NCI-H526 (cell line): ENCODE data around the gene IGIP.

ENCODE experiments used
- DNase-seq, 2 experiments: peaks; one replicate each; lab custom pipeline; 2025; lab: John Stamatoyannopoulos, UW

IGIP gene

DNA sequence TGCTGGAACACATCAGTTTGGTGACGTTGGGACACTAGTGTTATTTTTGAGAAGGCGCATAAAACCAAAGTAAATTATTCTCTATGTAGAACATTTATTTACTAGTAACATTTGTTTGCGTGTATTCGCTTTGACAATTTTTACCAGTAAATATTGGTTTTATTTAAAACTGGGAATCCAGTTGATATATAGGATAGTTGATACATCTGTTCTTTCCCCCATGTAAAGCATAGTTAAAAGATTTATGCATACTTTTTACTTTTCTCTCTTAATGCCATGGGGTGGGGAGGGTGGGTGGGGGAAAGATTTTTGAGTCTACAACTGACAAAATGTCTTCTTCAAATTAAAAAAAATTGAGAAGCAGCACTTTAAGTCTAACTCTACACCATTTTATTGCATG lies at the start of gene IGIP:
Gene IGIP (plus strand): TSS at position 301 of the 400 bp plus-strand sequence. CDS start 2,540 bp downstream, outside the sequence.
- no peak for DNase-seq

DNA sequence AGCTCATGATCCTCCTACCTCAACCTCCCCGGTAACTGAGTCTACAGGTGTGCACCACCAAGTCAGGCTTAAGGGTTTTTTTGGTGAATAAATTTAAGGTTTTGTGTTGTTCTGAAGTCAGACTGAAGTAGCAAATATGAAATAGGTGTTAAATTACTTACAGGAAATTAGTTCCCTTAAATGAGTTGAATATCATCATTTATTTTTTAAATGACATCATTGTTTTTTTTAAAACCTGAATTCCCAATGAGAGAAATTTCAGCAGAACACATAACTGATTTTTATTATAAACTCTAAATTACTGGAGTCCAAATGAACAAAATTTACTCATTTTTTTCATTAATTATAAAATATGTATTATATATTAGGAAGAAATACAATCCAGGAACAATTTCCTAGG lies 49.6 kb upstream of the IGIP start:
- DNase-seq, result no peak

DNA sequence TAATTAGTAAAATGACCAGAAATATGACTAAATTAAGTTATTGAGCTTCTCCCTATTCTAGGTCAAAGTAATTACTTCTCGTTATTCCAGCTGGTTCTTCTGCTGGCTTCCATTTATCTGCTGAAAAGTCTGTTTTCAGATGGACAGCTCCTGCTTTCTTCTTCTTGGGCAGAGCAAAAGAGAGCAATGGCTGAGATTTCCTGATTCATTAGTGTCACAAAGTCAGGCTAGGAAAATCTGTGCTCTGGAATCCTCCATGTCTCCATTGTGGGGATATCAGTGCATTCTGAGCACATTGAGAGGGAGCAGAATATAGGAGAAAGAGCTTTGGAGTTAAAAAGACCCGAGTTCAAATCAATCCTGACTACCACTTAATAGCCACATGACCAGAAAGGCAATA lies 48.9 kb upstream of the IGIP start:
- DNase-seq, result no peak

DNA sequence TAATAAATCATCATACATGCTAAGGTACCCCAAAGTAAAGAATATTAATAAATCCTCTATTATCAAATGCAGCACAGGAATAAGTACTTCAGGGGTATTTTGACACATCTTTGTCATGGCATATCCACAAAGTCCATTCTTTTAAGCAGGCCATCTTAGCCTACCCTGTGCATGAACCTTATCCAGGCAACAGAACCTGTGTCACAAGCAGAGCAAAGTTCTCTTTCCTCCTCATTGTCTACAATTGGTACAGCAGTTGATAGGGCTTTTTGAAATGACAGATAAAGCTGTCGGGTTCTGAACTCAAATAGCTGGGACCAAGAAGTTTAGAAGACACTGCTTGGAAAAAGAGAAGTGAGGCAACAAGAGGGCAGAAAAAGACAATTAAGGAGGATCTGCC lies 42.6 kb upstream of the IGIP start:
- DNase-seq, result no peak

DNA sequence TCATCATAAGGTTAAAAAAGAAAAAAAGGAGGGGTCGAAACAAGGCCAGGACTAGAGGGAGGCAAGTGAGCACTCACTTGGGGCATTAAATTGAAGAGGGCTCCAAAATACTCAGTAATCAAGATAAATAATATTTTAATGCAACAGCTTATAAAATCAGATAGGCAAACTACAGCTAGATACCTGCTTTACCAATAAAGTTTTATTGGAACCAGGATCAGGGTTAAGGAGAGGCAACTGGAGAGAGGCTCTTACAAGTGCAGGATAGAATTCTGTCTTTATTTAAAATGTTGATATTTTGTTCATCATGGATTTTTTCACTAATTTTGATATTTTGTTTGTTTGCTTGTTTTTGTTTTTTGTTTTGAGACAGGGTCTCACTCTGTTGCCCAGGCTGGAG lies 42.1 kb upstream of the IGIP start:
- no peak for DNase-seq

DNA sequence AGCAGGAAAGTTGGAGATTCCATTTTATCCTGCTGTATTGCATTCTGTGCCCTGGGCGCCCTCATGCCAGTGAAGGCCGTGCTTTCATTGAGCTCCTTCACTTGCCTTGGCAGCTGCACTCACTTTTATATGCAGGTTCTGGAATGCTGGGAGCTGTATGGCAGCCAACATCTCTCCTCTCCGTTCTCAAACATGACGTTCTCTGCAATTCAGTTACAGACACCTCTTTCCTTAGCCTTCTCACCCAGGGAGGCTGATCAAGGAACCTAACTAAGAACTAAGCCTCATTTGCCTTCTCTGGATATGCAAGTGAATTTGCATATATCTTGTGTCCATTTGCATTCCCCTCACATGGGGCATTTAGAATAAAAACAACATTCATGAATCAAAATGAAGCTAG lies 41.2 kb upstream of the IGIP start:
- peak; percentile 96 for DNase-seq

DNA sequence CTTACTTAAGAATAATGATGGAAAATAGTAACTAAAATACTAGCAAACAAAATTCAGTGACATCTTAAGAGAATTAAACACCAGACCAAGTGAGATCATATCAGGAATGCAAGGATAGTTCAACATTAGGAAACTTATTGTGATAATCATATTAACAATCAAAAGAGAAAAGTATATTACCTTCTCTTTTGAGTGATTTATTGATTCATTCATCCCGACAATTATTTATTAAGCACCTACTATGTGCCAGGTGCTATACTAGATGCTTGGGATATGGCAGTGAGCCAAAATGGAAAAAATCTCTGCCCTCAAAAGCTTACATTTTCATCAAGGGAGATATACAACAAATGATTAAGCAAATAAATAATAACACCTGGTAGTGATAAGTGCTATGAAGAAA lies 35.5 kb upstream of the IGIP start:
- DNase-seq, result no peak

DNA sequence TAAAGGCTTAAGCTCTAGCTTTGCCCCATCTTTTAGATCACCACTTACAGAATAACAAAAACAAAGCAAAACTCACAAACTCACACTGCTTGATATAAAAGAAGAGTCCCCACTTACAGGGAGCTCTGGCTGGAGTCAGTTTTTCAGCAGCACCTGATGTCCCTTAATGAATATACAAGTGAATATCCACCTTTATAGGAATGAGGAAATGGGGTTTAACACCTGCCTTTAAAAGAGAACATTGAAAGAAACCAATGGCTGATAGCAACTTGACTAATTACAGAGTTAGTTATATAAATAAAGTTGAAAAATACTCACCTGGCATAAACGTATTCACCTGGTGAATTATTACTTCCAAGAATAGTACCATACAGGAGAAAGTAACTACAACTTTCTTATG lies 32.6 kb upstream of the IGIP start:
- DNase-seq, result no peak

DNA sequence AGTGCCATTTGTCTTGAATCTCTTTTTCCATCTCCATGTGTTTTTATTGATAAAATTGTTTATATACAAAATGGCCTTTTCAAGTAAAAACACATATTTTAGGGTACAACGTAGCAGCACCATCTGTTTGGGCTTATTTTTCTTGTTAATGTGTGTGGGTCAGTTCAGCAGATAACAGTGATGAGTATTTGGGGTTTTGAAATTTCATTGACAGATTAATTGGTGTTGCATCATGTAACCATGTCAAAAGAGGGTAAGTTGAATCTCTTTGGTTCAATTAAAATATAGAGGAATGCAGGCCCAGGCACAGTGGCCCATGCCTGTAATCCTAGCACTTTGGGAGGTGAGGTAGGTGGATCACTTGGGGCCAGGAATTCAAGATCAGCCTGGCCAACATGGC lies 31.9 kb upstream of the IGIP start:
- no peak for DNase-seq

DNA sequence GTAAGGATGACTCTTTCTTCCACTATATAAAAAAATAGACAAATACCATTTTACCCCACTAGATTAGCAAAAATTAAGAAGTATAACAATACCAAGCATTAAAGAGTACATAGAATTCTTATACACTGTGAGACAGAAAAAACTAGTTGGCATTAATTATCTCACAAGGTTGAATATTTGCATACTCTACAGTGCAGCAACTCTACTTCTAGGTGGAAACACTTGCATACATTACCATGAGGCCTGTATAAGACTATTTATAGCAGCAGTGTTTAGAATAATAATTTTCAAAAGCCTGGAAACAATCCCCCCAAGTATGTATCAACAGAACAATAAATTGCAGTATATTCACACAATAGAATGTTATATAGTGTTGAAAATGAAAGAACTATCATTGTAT lies 30.8 kb upstream of the IGIP start:
- peak; percentile 85 to 87 for DNase-seq

DNA sequence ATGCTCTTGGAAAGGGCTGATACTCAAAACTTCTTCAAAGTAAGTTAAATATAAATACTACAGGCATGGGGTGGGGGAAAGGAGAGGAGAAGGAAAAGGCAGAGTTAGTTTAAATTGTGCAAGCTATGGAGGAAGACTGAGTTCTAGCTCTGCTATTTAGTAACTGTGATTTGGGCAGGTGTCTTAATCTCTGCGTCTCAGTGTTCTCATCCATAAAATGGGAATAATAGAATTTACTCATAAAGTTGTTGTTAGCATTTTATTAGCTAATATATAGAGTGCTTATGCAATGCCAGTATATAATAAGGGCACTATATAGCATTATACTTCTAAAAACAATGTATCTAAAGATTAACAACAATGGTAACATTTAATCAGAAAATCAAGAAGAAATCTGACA lies 24.6 kb upstream of the IGIP start:
- no peak for DNase-seq

DNA sequence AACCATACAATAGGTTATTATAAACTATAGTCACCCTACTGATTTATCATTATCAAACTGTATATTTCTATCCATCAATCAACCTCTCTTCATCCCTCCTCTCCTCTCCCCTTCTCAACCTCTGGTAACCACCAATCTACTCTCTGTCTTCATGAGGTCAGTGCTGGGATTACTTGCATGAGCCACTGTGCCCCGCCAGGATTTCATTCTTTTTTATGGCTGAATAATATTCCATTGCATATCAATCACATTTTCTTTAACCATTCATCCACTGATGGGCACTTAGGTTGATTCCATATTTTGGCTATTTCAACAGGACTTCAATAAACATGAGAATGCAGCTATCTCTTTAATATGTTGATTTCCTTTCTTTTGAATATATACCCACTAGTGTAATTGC lies 22.6 kb upstream of the IGIP start:
- DNase-seq, result no peak

DNA sequence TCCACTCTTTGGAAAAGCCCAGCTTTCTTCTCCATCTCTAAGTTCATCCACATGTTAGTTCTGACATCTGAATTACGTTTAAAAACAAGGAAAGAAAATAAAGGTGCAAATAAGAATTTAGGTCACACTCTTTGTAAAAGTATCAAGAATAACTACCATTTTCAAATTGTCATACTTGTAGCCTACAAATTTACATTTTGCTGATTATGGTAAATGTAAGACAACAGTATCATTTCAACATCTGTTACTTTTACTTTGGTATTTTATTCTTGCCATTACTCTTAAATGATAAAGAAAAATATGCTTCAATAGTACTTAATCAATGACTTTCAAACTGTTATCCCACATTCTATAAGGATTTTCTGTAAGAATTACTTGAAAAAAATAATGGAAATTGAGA lies 21.6 kb upstream of the IGIP start:
- DNase-seq, result no peak

DNA sequence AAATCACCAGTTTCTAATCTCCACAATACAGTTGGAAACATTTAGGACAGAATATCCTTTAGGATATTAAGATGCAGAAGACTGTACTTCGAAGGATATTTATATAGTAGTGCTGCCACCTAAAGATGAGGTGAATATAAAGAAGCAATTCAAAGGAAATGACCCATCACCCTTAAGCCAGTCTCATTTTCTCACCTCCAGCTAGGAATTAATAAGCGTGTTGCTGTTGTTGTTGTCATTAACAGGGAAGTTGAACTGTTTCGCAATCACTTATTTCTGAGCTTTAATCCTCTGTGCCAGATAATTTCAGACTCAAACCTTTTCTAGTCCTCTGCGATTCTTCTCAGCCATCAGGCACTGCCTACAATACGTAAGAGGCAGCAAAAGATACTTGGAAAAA lies 19.6 kb upstream of the IGIP start:
- peak in 1 of 2 experiments; percentile 27 for DNase-seq

DNA sequence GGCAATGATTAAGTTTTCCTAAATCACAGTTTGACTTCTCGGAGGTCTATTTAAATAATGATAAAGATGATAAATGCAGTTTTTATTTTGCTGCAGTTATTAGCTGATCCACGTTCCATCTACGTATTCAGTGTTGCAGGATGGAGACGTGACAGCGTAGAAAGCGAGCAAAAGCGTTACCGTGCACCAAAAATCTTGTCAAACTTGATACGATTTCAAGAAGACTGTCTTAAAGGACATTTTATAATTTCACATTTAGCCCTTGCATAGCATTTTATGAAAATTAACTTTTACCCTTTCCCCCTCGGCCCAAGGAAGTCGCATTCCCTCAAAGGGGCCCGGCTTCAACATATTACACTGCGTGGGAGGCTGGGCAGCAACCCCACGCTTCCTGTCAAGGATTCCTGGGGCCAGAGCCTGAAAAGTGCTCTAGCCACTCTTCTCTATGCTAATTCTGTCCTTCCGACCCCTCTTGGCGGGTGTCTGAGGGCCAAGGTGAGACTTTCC lies 18.9 kb upstream of the IGIP start:
- no peak for DNase-seq

DNA sequence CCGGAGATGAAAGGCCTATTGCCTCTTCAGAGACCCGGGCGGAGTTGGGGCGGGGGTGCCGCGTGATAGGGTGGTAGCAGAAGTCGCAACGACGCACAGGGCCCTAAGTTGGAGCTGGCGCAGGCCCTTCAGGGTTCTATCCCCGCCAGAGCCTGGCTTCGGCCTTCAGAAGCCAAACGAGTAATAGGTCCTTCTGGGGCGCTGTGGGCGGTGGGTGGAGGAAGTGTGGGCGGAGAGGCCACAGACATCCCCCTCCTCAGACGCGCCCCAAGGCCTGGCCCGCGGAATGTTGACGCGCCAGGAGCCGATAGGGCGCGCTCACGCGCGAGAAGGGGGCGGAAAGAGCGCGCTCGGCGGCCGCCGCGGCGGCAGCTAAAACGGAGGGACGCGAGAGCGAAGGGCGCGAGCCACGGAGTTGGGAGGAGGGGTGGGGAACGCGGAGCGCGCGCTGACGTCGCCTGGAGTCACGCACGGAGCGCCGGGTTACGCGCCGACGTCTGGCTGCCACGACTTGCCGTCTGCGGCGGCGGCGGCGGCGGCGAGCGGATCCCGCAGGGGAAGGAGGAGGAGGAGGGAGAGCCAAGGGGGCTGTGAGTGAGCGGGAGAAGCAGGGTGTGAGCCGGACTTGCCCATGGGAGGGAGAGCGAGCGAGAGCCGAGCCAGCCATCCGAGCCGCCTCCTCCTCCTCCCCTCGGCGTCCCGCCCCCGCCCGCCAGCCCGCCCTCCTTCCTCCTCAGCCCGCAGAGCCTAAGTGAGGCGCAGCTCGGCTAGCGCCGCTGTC lies 18.2 kb upstream of the IGIP start:
- DNase-seq, result peak; percentile 93 to 98

DNA sequence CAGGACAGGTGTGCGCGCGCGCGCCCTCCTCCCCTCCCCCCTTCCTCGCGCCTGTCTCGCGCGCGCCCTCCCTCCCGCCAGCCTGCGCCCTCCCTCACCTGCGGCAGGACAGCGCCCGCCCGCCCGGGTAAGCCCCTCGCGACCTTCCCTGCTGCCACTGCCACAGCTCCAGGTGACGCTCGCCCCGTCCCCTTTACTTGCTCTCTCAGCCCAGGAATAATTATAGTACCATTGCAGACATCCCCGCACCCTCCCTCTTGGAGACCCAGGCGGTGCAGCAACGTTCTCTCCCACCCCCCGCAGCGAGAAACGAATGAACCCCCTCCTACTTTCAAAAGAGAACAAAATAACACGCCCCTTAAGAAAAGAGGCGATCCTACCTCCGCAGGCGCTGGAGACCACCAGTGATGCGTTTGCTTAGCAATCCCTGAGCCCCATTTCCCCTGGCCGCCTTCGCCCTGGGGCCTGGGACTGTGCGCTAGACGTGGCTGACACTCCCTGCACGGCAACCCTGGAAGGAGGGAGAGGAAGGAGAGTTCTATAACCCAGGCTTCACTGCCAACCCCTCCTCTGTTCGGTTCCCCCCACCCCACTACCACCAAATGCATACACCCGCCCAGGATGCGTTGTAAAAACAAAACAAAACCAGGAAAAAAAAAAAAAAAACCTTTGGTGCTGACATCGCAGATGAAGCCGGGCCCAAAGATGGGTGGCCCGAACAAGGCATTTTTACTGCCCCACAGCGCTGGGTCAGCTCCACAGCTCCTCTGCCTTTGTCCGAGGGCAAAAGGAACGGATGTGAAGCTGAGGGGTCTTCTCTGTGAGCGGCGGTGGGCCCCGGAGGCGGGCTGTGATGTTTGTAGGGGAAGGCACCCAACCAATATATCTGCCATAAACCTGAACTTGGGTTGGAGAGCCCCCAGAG lies 17.4 kb upstream of the IGIP start:
- peak in 1 of 2 experiments; percentile 73 for DNase-seq

DNA sequence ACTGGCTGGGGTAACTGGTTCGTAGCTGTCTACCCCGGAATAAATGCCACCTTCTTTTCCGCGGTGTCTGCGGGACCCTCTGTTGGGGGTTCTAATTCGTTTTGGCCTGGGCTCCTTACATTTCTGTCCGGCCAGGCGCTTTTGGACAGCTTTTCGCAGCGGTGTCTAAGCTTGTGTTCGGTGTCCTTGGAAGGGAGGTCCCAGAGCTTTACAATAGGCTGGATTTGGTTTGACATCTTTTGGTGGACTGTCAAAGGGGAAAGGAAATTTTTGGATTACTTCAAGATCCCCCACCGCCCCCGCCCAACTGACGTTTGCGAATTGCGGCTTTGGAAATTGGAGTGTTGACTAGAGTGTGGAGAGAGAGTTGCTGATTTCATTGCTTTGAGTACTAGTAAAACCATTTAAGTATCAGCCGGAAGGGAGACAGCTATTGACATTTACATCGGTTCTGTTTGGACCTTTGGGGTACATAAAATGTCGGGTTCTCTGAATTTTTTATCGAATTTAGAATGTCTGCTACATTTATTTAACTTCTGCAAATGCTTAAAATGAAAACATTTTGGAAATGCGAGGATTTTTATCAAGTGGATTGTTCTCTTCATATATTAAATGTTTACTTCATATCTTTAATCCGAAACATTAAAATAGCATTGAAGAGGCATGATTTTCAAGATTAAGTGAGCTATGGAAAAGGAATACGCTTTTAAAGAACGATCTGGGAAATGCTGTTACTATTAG lies 16.5 kb upstream of the IGIP start:
- peak in 1 of 2 experiments; percentile 62 for DNase-seq

DNA sequence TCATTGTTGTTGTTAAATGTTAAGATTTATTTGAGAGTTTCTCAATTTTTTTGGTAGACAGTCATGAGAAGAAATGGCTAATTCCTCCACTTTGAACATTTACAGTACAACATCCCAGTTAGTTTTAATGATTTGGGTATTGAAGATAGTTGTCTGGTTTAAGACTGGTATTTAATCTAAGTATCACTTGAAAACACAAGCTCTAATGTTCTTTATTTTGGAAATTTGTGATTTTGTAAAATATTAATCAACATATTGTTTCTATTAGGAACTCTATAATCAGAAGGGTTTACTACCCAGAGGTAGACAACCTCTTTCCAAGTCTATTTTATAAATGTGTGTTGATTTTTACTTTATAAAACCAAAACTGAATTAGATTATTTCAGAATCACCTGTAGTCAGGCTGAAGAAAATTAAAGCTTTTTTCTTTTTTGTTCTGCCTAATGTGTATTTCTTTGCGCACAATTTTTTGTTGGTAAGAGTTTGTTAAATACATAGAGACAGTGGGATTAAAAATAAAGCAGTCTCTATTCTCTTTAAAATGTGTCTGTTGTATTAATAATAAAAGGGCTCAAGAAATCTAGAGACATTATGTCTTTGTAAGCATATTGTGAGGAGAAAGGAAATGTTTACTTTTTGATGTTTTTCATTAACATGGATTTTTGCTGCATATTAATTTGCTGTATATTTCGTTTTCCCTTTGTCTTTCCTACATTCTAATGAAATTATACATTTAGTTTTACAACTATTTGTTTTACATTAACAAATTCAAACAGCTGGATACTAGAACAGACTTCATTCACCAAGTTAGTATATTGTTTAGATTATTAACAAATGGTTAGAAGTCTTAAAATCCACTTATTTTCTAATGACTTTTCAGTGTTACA lies 15.7 kb upstream of the IGIP start:
- DNase-seq, result no peak

DNA sequence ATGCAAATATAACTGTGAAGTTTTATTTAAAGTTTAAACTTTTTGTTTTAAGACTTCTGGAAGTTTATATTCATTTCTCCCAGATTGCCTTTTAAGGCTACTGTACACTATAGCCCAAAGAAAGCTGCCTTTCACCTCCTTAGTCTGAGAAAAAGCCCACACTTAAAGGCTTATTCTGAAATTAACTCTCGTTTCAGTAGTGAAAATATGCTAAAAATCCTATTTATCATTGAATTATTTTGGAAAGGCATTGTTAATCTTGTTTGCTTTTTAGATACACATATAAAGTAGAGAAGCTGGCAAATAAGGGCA lies 15.1 kb upstream of the IGIP start:
- peak in 1 of 2 experiments; percentile 15 for DNase-seq
